Endothelial cell of umbilical vein (primary cell): ENCODE data around the gene CS. TPM values are rescaled to one million over a fixed set of nuclear protein-coding genes. Genes with fewer than 3 reads are reported as not detected.
A peak's percentile ranks its signal among the peaks of the same experiment; 100 is the strongest.

ENCODE experiments used
- BruUV-seq: library from RNA; stranded (reverse); fragments of 400-500 nt; replicated peaks from 2 replicates; lab custom pipeline; 2021; lab: Mats Ljungman, UMichigan
- CTCF ChIA-PET: fragments of 300-600, 350-600 bp; sonication (Branson Sonifier 250); formaldehyde crosslinking; loops from one replicate; lab custom pipeline; 2021; ENCODE audit warnings: antibody characterized with exemption, inconsistent platforms; lab: Charles Lee
- POLR2A ChIA-PET: fragments of 300-600, 350-600 bp; sonication (Branson Sonifier 250); formaldehyde crosslinking; loops from one replicate; lab custom pipeline; 2021; ENCODE audit warnings: antibody characterized with exemption, inconsistent platforms; lab: Charles Lee
- DNase-seq: peaks from one replicate; pipeline ENCODE4 v3.0.0-alpha.2; 2011; ENCODE audit warnings: low read depth, low spot score
- FAIRE-seq: peaks from 2 replicates; lab custom pipeline; 2011; peaks lifted over from hg19 to GRCh38; lab: Jason Lieb, UNC
- H2AFZ ChIP-seq: 2 replicates; pipeline ENCODE4 v1.6.0; 2012; ENCODE audit warnings: low read depth, low read length, control low read depth, inconsistent platforms
- H3K27ac ChIP-seq: 2 replicates; pipeline ENCODE4 v1.5.1; 2011; ENCODE audit warnings: low read depth, mild to moderate bottlenecking, control low read depth, low read length, moderate library complexity; ENCODE audit not compliant: insufficient read depth
- H3K27me3 ChIP-seq, 2 experiments: 2 replicates each; pipeline versions ENCODE4 v1.6.0 to v1.6.1; 2011; ENCODE audit warnings: low read length in 2 of 2, mixed read lengths in 1 of 2; ENCODE audit not compliant: control insufficient read depth in 2 of 2, insufficient read depth in 2 of 2
- H3K36me3 ChIP-seq, 2 experiments: 2 replicates in 1 of 2; 3 replicates in 1 of 2; pipeline ENCODE4 v1.5.1; 2011; ENCODE audit warnings: low read length in 2 of 2, mild to moderate bottlenecking in 1 of 2, moderate library complexity in 1 of 2; ENCODE audit not compliant: control insufficient read depth in 2 of 2, insufficient read depth in 2 of 2; ENCODE audit errors: extremely low read depth in 1 of 2
- H3K4me1 ChIP-seq: 3 replicates; pipeline ENCODE4 v1.5.1; 2011; ENCODE audit warnings: mild to moderate bottlenecking, low read length; ENCODE audit not compliant: control insufficient read depth, insufficient read depth; ENCODE audit errors: extremely low read depth
- H3K4me2 ChIP-seq: 2 replicates; pipeline ENCODE4 v1.6.1; 2011; ENCODE audit warnings: low read length, control low read depth, mixed read lengths; ENCODE audit not compliant: insufficient read depth
- H3K4me3 ChIP-seq, 3 experiments: fragments of 200-600 bp in 1 of 3; sonication (generic), shearing (Covaris generic) in 1 of 3; replicated peaks in 1 of 3; 2 replicates each; pipeline ENCODE4 v1.5.1; 2011 to 2016; ENCODE audit warnings: control low read depth in 3 of 3, low read length in 3 of 3, mild to moderate bottlenecking in 2 of 3, inconsistent platforms in 1 of 3, low read depth in 1 of 3, moderate library complexity in 1 of 3; ENCODE audit not compliant: insufficient read depth in 1 of 3
- H3K79me2 ChIP-seq: 2 replicates; pipeline ENCODE4 v1.6.0; 2012; ENCODE audit warnings: low read length, inconsistent platforms; ENCODE audit not compliant: control insufficient read depth, insufficient read depth
- H3K9ac ChIP-seq: replicated peaks from 2 replicates; pipeline ENCODE3; 2011; ENCODE audit warnings: low read length, control low read depth; ENCODE audit not compliant: insufficient read depth; ENCODE audit errors: extremely low read depth
- H3K9me1 ChIP-seq: replicated peaks from 3 replicates; pipeline ENCODE4 v1.6.0; 2011; ENCODE audit warnings: mild to moderate bottlenecking, low read length; ENCODE audit not compliant: control insufficient read depth, insufficient read depth; ENCODE audit errors: extremely low read depth
- H3K9me3 ChIP-seq: replicated peaks from 2 replicates; pipeline ENCODE4 v1.5.1; 2012; ENCODE audit warnings: low read length, inconsistent platforms; ENCODE audit not compliant: control insufficient read depth, insufficient read depth
- H4K20me1 ChIP-seq: replicated peaks from 2 replicates; pipeline ENCODE3; 2011; ENCODE audit warnings: mild to moderate bottlenecking, low read length; ENCODE audit not compliant: control insufficient read depth, insufficient read depth; ENCODE audit errors: extremely low read depth
- FOS ChIP-seq: IDR thresholded peaks from 2 replicates; pipeline ENCODE4 v1.6.1; 2011; ENCODE audit warnings: mild to moderate bottlenecking, low read length, moderate library complexity, borderline replicate concordance; ENCODE audit not compliant: insufficient read depth
- GATA2 ChIP-seq: IDR thresholded peaks from 2 replicates; pipeline ENCODE4 v1.7.0; 2011; ENCODE audit warnings: low read depth, mild to moderate bottlenecking, moderate library complexity, mixed read lengths, low read length; ENCODE audit not compliant: insufficient read length, insufficient read depth
- MYC ChIP-seq: IDR thresholded peaks from one replicate; pipeline ENCODE4 v1.6.1; 2011; ENCODE audit warnings: mild to moderate bottlenecking, low read depth, low read length
- POLR2A ChIP-seq: IDR thresholded peaks from 2 replicates; pipeline ENCODE4 v1.6.1; 2012; ENCODE audit warnings: low read depth, mild to moderate bottlenecking, control low read depth, low read length
- dilution Hi-C: fragments of 300-500 bp; cut with MboI; formaldehyde crosslinking; loops from one replicate; pipeline ENCODE4 v1.15.0; 2019; ENCODE audit warnings: low sequenced_read_pairs; ENCODE audit not compliant: extremely low pct_ligation_motif_present
- intact Hi-C: fragments of 100-400 bp; cut with micrococcal nuclease; formaldehyde crosslinking; loops from one replicate; pipeline ENCODE4 v1.10.0; 2022
- polyA plus RNA-seq, 4 experiments: library from polyadenylated mRNA; depleted of rRNA in 3 of 4; stranded (reverse) in 3 of 4; unstranded in 1 of 4; fragments of >200 nt; gene quantifications; 2 replicates each; pipeline versions ENCODE4 v1.2.1 to v1.2.3, GENCODE V29; 2011 to 2012; ENCODE audit warnings: missing spikeins in 1 of 4
- total RNA-seq: library from RNA; stranded (reverse); gene quantifications from 2 replicates; pipeline ENCODE4 v1.2.3, GENCODE V29; 2021
- TF ChIP-seq, protein P1 (sequence below), 2 donors: IDR thresholded peaks; 1 replicate in 1 of 2; 2 replicates in 1 of 2; pipeline ENCODE4 v1.5.1; 2011; ENCODE audit warnings: low read length in 2 of 2, mild to moderate bottlenecking in 2 of 2, moderate library complexity in 2 of 2, control low read depth in 1 of 2, inconsistent platforms in 1 of 2, low read depth in 1 of 2; ENCODE audit not compliant: insufficient read depth in 1 of 2; ENCODE audit errors: extremely low read depth in 1 of 2

Gene CS
- total and polyA plus RNA-seq, 2 donors (not counting 3 experiments of a cell fraction or from before 2014, with no cell fraction given) = 129 to 312 TPM

DNA sequence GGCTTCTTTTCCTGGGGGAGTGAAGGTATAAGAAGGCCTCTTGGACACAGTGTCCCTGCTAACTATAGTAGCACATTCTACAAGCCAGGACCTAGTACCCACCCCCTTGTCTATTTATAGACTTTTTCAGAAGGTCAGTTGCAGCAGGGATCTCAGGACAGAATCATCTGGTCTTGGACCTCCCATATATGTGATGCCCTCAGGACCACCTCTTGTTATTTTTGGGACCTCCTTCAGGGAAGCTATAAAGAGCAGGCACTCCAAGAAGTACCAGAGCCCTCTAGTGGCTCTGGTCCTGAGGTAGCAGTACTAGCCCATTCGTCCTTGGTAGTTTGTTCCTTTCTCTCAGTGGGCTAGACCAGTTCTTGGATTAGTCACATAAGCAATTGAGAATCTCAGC, 29.1 kb downstream of the CS start:
- Histone ChIP-seq H3K79me2 (no peaks in the 10 kb centered on the region), H3K4me1 (peaks cover 4% of the 10 kb centered on the region), H3K36me3 (peaks cover 17 to 27% of the 10 kb centered on the region in 2 experiments), H3K9me1 (no peaks in the 10 kb centered on the region), H3K4me2 (no peak overlapping the region), H3K9ac (no peak overlapping the region), H2AFZ (no peak overlapping the region), H3K27me3 (no peaks in the 10 kb centered on the region), H3K9me3 (no peaks in the 10 kb centered on the region), H3K4me3 (no peak overlapping the region), H4K20me1 (no peaks in the 10 kb centered on the region), H3K27ac (no peak overlapping the region)
- DNase-seq (peak; percentile 39), FAIRE-seq (no peak)
- intact Hi-C loops = no loop called here
- POLR2A ChIA-PET = no interaction called here
- BruUV-seq = no TSS peak
- TF ChIP-seq, protein P1, sequence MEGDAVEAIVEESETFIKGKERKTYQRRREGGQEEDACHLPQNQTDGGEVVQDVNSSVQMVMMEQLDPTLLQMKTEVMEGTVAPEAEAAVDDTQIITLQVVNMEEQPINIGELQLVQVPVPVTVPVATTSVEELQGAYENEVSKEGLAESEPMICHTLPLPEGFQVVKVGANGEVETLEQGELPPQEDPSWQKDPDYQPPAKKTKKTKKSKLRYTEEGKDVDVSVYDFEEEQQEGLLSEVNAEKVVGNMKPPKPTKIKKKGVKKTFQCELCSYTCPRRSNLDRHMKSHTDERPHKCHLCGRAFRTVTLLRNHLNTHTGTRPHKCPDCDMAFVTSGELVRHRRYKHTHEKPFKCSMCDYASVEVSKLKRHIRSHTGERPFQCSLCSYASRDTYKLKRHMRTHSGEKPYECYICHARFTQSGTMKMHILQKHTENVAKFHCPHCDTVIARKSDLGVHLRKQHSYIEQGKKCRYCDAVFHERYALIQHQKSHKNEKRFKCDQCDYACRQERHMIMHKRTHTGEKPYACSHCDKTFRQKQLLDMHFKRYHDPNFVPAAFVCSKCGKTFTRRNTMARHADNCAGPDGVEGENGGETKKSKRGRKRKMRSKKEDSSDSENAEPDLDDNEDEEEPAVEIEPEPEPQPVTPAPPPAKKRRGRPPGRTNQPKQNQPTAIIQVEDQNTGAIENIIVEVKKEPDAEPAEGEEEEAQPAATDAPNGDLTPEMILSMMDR (IDR thresholded peaks at IDR 0.05; ENCODE audit: extremely low read depth in 1 of 2, insufficient read depth in 1 of 2, low read depth in 1 of 2, low read length in 2 of 2) = peak; percentile 29 to 63
- TF ChIP-seq FOS (no peak), POLR2A (no peak), GATA2 (no peak), MYC (no peak)
- CTCF ChIA-PET = interaction anchor here (0.9 to 2.9 kb wide), 7 partner anchors 13 to 193 kb away, joined by 3 to 11 read pairs (median 4); partner anchors contain the start of genes ANKRD52, IL23A, SMARCC2 and ZC3H10
- dilution Hi-C loops = no loop called here
